ENCODE results near the gene UQCRC1.

GRCh38 chr3:48639944-48640606 lies 30.6 kb upstream of the UQCRC1 start:
- TF ChIP-seq CTCF (IDR thresholded peaks at IDR 0.05; ENCODE audit: low read length) = no peak
- no peak for TF ChIP-seq EZH2 (optimal IDR thresholded peaks at IDR 0.05; ENCODE audit: low read depth, low read length)
